NCI-H187 treated with DMSO at 0.1 percent for 48 hours (cell line): ENCODE data around the gene ADNP2.
A peak's percentile ranks its signal among the peaks of the same experiment; 100 is the strongest.
"Not testable (repeated sequence)": the region's sequence is repeated elsewhere in the genome, so short reads cannot be mapped to it uniquely, and the experiment has no call there.

Experiments used
- DNase-seq: peaks from one replicate; lab custom pipeline; 2025; lab: John Stamatoyannopoulos, UW

ADNP2 gene

DNA sequence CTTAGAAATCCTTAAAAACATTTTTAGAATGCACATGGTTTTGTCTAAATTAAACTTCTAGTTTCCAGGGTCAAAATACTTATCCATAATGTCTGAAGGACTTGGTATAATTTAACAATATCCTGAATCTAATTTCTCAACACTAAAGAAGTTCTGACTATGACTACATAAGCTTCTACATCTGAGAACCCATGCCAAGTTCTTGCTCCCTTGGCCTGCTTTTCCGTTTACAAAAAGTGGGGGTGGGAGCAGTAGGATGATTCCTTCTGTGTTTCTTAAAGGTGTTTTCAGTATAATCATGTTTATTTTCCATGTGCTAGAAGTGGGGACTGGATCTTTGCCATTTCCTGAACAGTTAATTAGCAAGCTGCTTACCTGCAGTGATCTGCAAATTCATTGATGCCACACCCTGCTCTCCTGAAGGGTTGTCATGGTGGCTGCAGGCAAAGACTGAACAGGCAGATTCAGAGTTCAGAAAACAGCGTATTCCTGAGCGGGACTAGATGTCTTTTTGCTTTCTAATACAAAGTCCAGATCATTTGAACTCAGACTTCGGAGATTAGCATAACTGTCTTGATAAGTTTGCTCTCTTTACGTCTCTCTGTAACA, 36.2 kb downstream of the ADNP2 start:
- no peak for DNase-seq

DNA sequence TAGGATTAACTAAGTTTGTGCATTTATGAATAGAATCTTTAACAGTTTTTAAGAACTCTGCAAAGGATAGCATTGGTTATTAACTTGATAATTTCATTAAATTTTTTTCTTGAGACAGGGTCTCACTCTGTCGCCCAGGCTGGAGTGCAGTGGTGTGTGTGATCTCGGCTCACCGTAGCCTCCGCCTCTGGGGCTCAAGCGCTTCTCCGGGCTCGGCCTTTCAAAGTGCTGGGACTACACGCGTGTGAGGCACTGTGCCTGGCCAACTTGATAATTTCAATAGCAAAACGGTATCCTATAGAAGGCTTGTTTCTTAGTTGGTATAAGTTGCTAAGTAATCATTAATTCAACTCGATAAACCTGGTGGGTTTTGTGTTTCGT, 38.0 kb downstream of the ADNP2 start:
- DNase-seq, result no peak

DNA sequence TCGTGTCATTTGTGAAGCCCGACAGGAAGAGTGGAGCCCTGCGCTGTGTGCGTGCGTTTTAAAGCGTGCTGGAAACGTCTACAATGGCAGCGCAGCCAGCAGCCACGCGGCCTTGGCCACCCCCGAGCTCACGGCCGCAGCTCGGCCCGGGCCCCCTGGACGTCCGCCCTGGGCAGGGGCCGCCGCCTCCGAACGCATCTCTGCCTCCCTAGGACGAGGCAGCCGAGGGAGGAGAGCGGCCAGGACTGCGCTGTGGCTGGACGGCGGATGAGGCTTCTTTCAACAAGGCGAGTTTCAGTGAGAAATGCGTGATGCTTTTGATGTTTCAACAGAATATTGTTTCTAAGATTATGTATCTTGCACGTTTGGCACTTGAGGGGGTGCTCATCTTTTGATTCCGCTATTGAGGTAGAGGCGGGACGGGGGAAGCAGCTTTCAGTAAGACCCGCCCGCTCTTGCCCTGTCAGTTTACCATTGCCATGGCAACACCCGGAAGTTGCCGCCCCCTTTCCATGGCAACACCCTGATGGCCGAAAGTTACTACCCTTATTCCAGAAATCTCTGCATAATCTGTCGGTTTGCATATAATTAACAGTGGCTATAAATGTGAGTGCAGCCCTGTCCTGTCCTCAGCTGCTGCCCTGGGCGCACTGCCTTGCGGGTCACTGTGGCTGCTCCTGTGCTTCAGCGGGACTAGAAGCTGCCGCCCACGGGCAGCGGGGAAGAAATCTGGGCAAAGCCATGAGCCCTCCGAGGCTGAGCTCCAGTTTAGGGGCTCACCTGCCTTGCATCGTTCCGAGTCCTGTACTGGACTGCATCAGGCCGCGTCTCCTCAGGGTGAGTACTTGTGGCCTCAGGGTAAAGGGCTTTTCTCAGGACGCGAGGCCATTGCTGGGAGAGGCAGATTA, 38.6 kb downstream of the ADNP2 start:
- DNase-seq, result peak; percentile 20

DNA sequence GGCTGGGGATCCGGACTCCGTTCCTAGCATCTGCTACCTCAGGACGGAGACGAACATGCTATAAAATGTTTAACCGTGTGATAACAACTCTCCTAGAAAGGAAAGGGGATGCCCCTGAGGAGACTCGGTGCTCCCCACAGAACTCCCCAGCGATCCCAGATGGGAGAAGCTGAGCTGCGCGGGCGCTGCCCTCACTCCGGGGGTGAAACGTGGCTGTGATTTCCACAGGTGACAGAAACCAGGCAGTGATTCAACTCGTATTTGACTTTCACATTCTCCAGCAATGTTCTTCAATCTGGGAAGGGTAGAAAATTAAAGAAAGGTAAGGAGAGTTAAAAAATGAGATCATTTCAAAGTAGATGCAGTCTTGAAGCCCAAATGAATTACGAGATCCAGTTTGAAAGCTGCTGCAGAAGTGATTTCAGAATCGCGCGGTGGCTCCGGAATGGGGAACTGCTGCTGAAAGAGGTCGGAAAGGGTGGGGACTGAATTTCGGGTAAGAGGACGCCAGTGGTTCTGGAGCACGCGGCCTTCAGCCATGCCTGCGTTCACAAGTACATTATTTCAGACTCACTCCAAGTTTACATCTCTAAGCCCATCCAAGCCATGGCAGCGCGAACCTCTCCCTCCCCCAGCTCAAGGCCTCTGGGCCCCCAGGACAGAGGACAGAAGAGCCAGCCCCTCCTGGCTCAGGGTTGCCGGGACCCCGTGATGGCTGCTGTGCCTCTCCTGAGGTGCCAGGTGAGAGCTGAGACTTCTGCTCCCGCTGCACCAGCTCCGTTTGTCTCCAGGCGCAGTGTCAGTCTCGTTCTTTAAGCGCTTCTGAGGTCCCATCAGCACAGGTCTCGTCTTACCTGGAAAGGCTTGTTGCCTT, 39.5 kb downstream of the ADNP2 start:
- no peak for DNase-seq

DNA sequence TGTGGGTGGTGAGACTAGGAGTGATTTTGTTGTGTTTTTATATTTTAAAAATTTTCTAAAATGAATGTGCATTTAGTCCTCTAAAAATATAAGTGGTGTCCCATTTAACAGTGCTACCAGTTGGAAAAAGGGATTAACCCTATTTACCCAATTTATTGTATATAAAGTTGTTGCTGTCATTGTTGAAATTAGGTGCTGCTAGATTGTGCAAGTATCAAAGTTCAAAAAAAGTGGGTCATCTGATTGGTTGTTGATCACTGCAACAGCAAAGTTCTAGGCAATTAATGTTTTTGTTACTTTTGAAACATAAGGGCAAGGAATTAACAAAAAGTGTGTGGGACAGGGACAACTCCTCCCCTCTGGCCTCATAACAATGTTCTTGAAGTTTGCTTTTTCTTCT, 40.6 kb downstream of the ADNP2 start:
- no peak for DNase-seq

DNA sequence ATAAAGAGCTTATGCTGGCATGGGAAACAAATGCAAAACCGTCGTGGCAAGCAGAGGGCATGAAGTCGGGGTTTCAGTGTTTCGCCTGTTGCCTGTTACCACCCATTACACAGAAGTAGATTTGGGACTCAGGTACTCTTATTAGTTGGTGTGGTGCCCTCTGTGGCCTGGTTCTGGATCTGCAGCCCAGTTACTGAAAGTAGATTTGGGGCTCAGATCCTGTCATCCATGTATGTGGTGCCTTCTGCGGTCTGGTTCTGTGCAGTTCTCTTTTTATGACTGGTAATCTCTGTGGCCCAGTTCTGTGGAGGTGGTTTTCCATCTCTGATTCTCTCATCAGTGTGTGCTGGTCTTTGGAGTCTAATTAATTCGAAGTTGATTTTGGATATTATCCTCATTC, 45.2 kb downstream of the ADNP2 start:
- DNase-seq, result no peak

DNA sequence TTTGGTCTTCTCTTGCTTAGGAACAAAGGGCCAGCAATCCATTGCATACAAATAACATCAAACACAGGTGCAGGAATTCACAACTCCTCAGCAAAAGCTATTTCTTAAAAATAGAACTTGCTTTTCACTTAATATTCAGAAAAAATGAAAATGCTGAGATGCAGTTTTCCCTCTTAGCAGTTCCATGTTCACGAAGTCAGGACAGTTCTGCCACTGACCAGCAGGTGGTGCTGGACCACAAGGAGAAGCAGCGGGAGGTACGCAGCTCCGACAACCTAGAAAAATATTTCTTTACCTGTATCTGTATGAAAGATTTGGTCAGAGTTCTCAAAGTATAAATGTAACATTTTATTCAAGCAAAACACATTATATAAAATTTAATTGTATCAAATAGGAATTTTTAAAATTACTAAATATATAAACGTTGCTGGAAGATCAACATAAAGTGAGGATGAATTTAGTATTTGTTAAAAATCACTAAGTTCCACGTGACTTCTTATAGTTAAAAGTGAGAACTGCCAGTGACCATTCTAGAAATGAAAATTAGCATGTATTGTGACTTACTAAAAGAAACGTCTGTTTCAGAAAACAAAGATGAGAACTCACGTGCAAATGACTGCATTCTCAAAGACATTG, 48.8 kb downstream of the ADNP2 start:
- no peak for DNase-seq

DNA sequence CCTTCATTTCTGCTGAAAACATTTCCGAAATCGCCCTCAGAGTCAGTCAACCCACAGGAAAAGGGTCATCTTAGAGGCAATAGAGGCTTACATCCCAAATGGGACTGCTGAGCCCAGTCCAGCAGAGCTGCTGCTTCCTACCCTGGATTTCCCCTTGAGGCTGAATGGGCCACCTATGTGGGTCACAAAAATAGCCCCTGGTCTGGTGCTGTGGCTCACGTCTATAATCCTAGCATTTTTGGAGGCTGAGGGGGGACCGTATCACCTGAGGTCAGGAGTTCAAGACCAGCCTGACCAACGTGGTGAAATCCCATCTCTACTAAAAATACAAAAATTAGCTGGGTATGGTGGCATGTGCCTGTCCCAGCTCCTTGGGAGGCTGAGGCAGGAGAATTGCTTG, 49.3 kb downstream of the ADNP2 start:
- no peak for DNase-seq

DNA sequence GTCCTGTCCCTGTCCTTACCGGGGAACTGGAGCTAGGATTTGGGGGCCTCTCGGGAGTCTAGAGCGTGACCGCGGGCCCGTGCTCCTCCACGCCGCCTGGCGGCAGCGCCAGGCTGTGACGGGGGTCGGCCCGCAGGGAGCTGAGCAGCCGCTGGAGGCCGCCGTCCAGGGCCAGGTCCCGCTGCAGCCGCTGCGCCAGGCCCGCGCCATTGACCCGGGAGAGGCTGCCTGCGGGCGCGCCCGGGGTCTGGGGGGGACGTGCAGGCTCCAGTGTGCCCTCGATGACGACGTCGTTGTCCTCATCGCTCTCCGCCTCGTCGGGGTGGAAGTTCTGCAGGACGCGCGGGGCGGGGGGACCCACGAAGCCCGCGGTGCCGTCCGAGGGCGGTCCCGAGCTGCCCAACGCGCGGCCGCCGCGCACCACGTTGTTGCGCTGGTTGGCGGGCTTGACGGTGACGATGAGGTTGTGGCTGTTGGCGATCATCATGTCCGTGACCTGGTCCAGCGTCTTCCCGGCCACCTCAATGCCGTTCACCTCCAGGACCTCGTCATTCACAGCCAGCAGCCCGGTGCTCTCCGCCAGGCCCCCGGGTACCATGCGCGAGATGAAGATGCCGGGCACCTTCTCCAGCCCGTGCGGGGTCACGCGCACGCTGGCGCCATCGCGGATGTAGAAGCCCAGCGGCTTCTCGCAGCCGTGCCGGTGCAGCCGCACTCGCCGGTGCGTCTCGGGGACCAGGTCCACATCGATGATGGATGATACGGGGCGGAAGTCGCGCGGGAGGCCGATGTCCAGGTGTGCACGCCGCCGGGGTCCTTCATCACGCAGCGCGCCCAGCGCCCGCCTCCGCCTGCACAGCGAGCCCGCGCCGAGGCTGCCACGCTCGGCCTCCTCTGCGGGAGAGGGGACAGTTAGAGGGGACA, 50.9 kb downstream of the ADNP2 start:
- DNase-seq, result no peak

DNA sequence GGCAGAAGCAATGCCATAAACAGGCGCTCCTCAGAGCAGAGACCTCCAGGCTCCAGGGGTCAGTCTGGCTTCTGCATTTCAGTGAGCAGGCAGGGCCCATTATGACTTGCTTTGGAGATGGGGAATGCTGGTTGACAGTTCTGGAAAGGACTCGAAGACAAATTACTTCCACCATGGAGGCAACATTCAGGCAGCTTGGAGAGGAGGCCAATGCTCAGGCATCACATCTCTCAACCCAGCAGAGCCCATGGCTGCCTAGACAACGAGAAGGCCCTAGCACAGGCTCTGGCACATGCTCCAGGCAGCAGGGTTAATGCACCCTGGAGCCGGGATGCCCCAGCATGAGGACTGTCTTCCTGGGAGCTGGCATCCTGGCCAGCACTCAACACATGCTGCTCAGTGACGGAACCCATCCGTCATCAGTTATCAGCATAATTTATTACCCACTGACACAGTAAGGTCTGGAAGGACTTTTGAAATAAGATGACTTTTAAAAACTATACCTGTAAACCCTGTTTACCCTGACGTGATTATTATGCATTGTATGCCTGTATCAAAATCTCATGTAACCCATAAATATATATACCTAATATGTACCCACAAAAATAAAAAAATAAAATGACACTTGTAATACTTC, 52.8 kb downstream of the ADNP2 start:
- no peak for DNase-seq

DNA sequence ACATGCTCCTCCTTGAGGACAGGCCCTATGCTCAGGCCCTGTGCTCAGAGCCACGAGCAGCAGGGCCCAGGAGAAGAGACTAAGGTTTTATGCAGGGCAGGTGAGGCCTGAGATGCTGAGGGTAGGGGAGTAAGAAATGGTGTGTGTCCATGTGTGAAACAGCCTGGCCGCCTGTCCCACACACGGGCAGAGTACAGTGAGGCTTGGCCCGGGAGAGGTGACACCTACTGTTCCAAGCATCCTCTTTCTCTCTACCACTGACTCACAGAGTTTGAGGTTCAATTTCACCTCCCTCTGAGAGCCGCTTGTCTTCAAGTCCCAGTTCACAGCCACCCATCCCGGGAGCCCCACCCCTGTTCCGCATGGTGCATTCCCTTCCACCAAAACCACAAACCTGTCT, 54.1 kb downstream of the ADNP2 start:
- DNase-seq, result no peak

DNA sequence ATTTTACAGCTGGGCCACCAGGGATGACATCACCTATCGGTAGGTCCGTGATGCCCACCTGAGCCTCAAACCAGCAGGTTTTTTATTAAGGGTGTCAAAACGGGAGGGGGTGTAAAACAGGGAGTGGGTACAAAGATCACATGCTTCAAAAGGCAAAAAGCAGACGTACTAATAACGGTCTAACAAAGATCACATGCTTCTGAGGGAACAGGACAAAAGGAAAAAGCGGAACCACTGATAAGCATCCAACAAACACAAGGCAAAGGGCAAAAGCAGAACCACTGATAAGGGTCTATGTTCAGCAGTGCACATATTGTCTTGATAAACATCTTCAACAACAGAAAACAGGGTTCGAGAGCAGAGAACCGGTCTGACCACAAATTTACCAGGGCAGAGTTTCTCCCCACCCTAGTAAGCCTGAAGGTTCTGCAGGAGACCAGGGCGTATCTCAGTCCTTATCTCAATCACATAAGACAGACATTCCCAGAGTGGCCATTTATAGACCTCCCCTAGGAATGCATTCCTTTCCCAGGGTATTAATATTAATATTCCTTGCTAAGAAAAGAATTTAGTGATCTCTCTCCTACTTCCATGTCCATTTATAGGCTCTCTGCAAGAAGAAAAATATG, 55.8 kb downstream of the ADNP2 start:
- not testable (repeated sequence) for DNase-seq

DNA sequence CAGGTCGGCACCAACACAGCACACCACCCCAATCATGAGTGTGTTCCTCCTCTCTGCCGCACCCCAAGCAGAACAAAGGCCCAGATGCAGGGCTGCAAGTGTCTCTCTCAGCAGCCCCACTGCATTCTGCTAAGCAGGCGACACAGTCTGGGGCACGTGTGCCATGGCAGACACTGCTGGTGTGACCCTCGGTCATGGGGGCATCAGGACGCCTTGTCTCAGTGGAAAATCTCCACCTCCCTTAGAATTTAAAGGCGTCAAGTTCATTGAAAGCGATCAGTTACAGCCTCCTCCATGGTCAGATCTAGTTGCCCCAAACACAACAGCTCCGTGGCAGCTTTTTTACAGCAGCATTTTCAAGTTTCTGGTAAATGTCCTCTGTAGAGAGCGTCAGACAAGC, 57.2 kb downstream of the ADNP2 start:
- DNase-seq, result no peak

DNA sequence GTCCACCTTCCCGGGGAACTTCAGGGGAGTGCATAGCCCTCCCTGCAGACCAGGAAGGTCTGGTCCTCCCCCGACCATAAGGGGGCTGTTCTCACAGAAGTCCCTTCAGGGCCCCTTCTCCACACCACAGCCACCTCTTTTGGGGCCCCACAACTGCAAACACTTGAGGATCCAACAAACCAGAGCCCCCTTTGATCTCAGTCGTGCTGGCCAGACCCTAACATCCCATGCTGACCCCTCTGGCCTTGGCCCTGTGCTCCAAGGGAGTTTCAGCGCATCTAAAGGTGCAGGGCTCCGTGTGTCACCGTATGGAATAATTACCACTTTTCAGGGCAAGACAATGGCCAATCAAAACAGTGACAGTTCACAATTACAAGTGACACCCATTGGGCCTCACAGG, 57.7 kb downstream of the ADNP2 start:
- DNase-seq, result no peak

DNA sequence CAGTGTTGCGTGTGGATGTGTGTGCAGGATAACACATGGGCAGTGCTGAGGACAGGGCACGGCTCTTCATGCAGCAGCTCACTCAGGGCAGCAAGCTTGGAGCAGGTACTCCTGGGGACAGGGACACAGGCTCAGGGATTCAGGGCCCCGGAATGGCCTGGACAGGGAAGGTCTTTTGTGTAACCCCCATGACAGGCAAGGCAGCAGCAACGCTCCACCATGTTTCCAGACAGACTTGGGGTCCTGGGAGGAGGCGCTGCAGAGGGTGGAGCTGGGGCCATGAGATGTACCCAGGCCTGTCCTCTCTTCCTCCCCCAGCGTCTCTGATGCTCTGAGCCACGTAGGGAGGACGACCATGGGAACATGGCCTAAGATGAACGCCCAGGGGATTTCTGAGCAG, 58.3 kb downstream of the ADNP2 start:
- DNase-seq, result no peak

DNA sequence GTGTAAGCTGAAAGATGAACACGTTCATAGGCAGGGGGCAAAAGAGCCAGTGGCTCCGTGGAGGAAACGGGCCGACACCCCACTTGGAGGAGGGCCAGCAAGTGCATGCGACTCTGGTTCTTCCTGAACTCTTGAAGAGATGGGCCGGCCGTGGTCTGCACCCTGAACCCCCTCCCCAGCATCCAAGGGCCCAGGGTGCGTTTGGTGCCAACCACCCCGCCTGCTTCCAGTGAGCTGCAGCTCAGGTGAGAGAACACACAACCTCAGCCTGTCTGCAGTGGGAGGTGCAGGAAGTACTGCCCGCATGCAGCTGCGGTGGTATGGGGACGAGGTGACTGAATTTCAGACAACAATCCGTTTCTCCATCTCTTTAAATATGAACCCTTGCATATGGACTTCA, 58.9 kb downstream of the ADNP2 start:
- no peak for DNase-seq

DNA sequence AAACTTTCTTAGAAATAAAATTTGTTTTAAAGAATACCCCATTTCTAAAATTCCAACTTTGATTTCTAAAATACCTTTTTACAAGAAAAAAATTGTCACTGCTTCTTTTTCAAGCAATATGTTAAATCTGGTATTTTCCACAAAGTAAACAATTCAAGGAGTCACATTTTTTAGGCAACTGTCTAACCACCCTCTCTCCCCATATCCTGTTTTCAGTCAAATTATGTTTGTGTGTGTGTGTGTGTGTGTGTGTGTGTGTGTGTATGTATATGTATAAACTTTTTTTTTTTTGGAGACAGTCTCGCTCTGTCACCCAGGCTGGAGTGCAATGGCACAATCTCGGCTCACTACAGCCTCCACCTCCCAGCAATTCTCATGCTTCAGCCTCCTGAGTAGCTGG, 59.3 kb downstream of the ADNP2 start:
- no peak for DNase-seq

DNA sequence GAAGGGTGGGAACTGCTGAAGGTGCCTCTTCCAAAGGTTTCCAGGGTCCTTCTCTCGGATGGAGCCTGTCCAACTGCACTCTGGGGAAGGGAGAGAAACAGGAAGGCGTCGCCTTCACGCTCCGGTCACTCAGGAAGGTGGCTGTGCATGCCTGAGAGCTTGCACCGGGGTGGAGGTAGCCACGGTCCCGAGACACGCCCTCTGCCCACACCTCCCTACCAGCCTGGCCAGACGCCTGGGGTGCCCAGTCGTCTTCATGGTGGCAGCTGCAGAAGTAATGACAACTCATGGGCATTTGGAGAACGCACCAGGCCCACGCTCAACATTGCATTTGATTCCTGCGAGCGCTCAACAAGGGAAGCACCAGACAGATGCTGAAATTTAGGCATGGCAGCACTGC, 59.9 kb downstream of the ADNP2 start:
- no peak for DNase-seq

DNA sequence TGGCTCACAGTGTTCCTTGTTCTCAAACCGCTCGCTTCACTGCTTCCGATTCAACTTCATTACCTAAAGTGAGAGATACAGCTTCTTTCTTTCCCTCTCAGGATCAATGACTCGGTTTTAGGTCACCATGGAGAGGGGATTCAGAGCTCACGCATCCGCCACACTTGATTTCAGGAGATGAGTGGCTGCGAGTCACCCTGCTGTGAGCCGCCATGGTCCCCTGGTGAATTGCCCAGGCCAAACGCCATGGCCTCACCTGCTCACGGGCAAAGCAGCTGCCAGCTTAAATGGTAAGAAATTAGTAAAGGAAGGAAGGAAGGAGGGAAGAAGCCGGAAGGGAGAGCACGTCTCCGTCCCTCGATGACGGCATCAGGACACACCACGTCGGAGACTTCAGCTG, 60.5 kb downstream of the ADNP2 start:
- DNase-seq, result no peak

DNA sequence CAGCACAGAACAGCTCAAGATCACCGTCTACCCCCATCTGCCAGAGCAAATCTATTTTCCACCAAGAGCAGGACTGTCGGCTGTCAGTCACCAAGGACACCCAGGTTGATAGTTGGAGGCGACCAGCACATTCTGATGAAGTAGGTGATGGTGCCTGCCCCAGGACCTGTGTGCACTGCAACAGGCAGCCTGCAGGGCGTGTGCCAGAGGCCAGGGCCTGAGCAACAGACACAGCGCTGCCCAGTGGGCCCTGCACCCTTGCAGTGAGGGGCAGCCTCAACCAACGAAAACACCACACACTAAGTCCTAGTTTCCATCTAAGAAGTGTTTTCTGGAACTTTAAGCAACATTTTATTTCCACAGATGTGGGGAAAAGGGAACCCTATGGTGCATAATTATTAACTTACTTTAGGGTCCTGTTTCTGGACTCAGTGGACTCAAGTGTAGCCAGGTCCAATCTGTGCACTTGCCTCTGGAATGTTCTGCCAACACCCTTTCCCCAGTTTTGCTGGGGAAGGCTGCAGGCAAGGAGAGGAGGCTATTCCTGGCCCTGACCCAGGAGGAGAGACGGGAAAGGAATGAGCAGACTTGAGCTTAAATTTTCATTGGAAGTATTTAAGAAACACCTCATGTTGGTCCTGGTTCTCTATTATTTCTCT, 61.5 kb downstream of the ADNP2 start:
- DNase-seq, result no peak
